OCI-LY7 (cell line): Measurements from ENCODE around the gene SMIM7. TPM values are rescaled to one million over a fixed set of nuclear protein-coding genes. Genes with fewer than 3 reads are reported as not detected.

Source experiments
- BruUV-seq: library from RNA; stranded (reverse); fragments of 400-500 nt; replicated peaks from 2 replicates; lab custom pipeline; 2021; lab: Mats Ljungman, UMichigan
- CTCF ChIA-PET: fragments of 300-600 bp; sonication (Branson Sonifier 250); formaldehyde crosslinking; loops from one replicate; lab custom pipeline; 2022; ENCODE audit warnings: antibody characterized with exemption; ENCODE audit not compliant: unreplicated experiment; lab: Charles Lee
- POLR2A ChIA-PET: fragments of 300-600 bp; sonication (Branson Sonifier 250); formaldehyde crosslinking; loops from one replicate; lab custom pipeline; 2022; ENCODE audit warnings: antibody characterized with exemption; lab: Charles Lee
- DNase-seq: peaks from one replicate; pipeline ENCODE4 v3.0.0-alpha.2; 2015; ENCODE audit warnings: low spot score
- H2AFZ ChIP-seq: fragments of 200-600 bp; sonication (generic), shearing (Covaris generic); 2 replicates; pipeline ENCODE4 v1.6.1; 2014; ENCODE audit warnings: mild to moderate bottlenecking, antibody characterized with exemption, low read length, moderate library complexity
- H3K27ac ChIP-seq: fragments of 200-600 bp; sonication (generic); 2 replicates; pipeline ENCODE4 v1.5.1; 2014; ENCODE audit warnings: mixed run types, low read depth, mild to moderate bottlenecking, moderate library complexity, low read length, inconsistent platforms; ENCODE audit not compliant: poor library complexity, severe bottlenecking
- H3K36me3 ChIP-seq: fragments of 200-600 bp; sonication (generic); 2 replicates; pipeline ENCODE4 v1.6.1; 2014; ENCODE audit warnings: mild to moderate bottlenecking, antibody characterized with exemption, low read length, moderate library complexity, mixed read lengths; ENCODE audit not compliant: insufficient read depth
- H3K4me1 ChIP-seq: fragments of 200-600 bp; sonication (generic); 2 replicates; pipeline ENCODE4 v1.5.1; 2014; ENCODE audit warnings: mild to moderate bottlenecking, low read length; ENCODE audit not compliant: insufficient read depth, poor library complexity, severe bottlenecking
- H3K4me2 ChIP-seq: fragments of 200-600 bp; sonication (generic); 2 replicates; pipeline ENCODE4 v1.6.1; 2014; ENCODE audit warnings: mild to moderate bottlenecking, low read length
- H3K4me3 ChIP-seq: fragments of 200-600 bp; sonication (generic); 2 replicates; pipeline ENCODE4 v1.5.1; 2014; ENCODE audit warnings: mild to moderate bottlenecking, low read depth, low read length; ENCODE audit not compliant: poor library complexity, severe bottlenecking
- H3K79me2 ChIP-seq: fragments of 200-600 bp; sonication (generic); 2 replicates; pipeline ENCODE4 v1.6.1; 2016; ENCODE audit warnings: low read depth, mild to moderate bottlenecking, low read length, moderate library complexity, mixed read lengths; ENCODE audit not compliant: insufficient read depth
- H3K9me2 ChIP-seq: fragments of 200-600 bp; sonication (generic); 2 replicates; pipeline ENCODE4 v1.6.1; 2016; ENCODE audit warnings: mild to moderate bottlenecking, low read length, mixed read lengths; ENCODE audit not compliant: insufficient read depth
- H3K9me3 ChIP-seq: fragments of 200-600 bp; sonication (generic); 2 replicates; pipeline ENCODE4 v1.6.1; 2014; ENCODE audit warnings: mild to moderate bottlenecking, mixed run types, low read length, mixed read lengths
- H4K20me1 ChIP-seq: fragments of 200-600 bp; sonication (generic); 2 replicates; pipeline ENCODE4 v1.6.1; 2014; ENCODE audit warnings: mild to moderate bottlenecking, antibody characterized with exemption, low read length, moderate library complexity, mixed read lengths; ENCODE audit not compliant: insufficient read depth
- EZH2phosphoT487 ChIP-seq: fragments of 200-600 bp; sonication (generic); IDR thresholded peaks from 2 replicates; pipeline ENCODE4 v1.6.1; 2018; ENCODE audit warnings: low read depth, borderline replicate concordance, mild to moderate bottlenecking, mixed run types, antibody characterized with exemption, low read length, moderate library complexity, mixed read lengths
- intact Hi-C: fragments of 100-400 bp; cut with micrococcal nuclease; formaldehyde crosslinking; loops from one replicate; pipeline ENCODE4 v1.10.0; 2022; ENCODE audit not compliant: unreplicated experiment
- total RNA-seq, 2 experiments: library from RNA; depleted of rRNA in 1 of 2; stranded (reverse); fragments of >200 nt in 1 of 2; shearing (Covaris generic) in 1 of 2; gene quantifications; 2 replicates each; pipeline ENCODE4 v1.2.3, GENCODE V29; 2014 to 2022
- TF ChIP-seq, protein P1 (sequence below): fragments of 200-600 bp; sonication (generic); conservative IDR thresholded peaks from 2 replicates; pipeline ENCODE4 v1.5.1; 2014; ENCODE audit warnings: mild to moderate bottlenecking, antibody characterized with exemption, low read length, moderate library complexity, mixed read lengths

SMIM7 gene
- total RNA-seq, 2 experiments from 2014 or later = 87.0 to 96.3 TPM

DNA sequence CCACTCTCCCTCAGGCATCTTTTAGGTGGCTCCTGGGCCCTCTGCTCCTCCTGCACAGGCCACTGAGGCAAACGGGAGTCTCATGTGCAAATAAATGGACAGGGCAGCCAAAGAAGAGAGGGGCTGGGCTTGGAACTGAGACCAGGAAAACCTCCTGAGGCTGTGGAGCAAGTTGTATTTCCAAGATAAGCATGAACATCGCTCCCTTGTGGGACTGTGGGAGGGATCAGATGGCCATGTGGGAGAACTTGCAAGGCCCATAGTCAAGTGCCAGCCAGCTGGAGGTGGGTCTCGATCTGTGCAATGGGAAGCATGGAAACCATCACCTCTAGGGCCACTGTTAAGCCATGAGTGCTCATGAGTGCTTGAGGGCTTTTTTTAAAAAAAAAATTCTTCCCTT, 56.9 kb downstream of the SMIM7 start:
- no peak overlapping the region for H3K4me2 ChIP-seq
- no peak overlapping the region for H3K27ac ChIP-seq
- peaks cover 30% of the 10 kb centered on the region; the same call in 1 of the 2 replicates for H4K20me1 ChIP-seq
- peaks cover 99% of the 10 kb centered on the region for H3K79me2 ChIP-seq
- H3K4me3 ChIP-seq = no peak overlapping the region
- CTCF ChIA-PET = no interaction called here
- peaks cover 35% of the 10 kb centered on the region for H3K36me3 ChIP-seq
- no peaks in the 10 kb centered on the region for H3K9me2 ChIP-seq
- H2AFZ ChIP-seq = no peak overlapping the region
- POLR2A ChIA-PET = no interaction called here
- intact Hi-C loops = no loop called here
- TF ChIP-seq EZH2phosphoT487 = no peak
- TF ChIP-seq, protein P1, sequence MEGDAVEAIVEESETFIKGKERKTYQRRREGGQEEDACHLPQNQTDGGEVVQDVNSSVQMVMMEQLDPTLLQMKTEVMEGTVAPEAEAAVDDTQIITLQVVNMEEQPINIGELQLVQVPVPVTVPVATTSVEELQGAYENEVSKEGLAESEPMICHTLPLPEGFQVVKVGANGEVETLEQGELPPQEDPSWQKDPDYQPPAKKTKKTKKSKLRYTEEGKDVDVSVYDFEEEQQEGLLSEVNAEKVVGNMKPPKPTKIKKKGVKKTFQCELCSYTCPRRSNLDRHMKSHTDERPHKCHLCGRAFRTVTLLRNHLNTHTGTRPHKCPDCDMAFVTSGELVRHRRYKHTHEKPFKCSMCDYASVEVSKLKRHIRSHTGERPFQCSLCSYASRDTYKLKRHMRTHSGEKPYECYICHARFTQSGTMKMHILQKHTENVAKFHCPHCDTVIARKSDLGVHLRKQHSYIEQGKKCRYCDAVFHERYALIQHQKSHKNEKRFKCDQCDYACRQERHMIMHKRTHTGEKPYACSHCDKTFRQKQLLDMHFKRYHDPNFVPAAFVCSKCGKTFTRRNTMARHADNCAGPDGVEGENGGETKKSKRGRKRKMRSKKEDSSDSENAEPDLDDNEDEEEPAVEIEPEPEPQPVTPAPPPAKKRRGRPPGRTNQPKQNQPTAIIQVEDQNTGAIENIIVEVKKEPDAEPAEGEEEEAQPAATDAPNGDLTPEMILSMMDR = no peak
- DNase-seq = no peak
- no TSS peak for BruUV-seq
- no peaks in the 10 kb centered on the region for H3K9me3 ChIP-seq
- H3K4me1 ChIP-seq = peaks cover 50% of the 10 kb centered on the region

DNA sequence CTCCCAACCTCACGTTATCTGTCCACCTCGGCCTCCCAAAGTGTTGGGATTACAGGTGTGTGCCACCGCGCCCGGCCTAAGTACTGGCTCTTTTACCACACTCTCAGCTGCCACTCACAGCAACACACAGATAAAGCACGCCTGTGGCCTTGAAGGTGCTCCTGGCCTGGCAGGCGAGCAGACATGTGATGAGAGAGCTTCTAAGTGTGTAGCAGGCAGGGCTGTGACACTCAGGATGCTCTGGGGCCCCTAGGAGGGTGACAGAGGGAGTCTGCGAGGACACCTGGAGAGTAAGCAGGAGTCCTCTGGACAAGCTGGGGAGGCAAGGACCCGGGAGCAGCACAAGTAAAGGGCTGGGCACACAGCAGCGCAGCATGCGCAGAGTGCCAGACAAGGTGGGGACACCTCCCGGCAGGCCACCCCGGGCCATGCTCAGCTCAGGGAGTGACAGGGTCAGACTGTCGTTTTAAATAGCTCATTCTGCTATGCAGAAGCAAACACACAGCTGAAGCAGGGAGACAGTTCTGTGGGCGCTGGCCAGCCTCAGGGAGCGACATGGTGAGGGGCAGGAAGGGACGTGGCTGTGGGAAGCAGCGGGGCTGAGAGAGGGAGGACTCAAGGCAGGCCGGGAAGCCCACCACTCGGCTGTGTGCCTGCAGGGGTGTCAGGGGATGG, 58.4 kb downstream of the SMIM7 start:
- intact Hi-C loops = no loop called here
- Histone ChIP-seq H3K36me3 (peaks cover 26% of the 10 kb centered on the region), H3K9me3 (no peaks in the 10 kb centered on the region), H3K4me1 (peaks cover 41% of the 10 kb centered on the region), H2AFZ (no peak overlapping the region), H3K4me3 (no peak overlapping the region), H3K4me2 (no peak overlapping the region), H3K27ac (no peak overlapping the region), H4K20me1 (peaks cover 40% of the 10 kb centered on the region), H3K9me2 (no peaks in the 10 kb centered on the region), H3K79me2 (peaks cover 93% of the 10 kb centered on the region)
- no TSS peak for BruUV-seq
- CTCF ChIA-PET = no interaction called here
- TF ChIP-seq EZH2phosphoT487 = no peak
- TF ChIP-seq, protein P1 = no peak
- POLR2A ChIA-PET = interaction anchor here (0.7 kb wide), 1 partner anchor 15 kb away, joined by 3 read pairs; no protein-coding TSS in a partner anchor
- no peak for DNase-seq

DNA sequence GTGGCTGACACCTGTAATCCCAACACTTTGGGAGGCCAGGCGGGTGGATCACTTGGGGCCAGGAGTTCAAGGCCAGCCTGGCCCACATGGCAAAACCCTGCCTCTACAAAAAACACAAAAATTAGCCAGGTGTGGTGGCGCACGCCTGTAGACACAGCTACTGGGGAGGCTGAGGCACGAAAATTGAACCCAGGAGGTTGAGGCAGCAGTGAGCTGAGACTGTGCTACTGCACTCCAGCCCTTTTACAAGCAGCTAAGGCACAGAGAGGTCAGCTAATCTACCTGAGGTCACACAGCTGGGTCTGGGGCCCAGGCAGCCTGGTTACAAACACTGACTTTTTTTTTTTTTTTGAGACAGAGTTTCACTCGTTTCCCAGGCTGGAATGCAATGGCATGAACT, 59.1 kb downstream of the SMIM7 start:
- intact Hi-C loops = no loop called here
- no peak overlapping the region for H3K4me2 ChIP-seq
- TF ChIP-seq, protein P1 = no peak
- TF ChIP-seq EZH2phosphoT487 = no peak
- no peaks in the 10 kb centered on the region for H3K9me3 ChIP-seq
- CTCF ChIA-PET = no interaction called here
- H3K4me3 ChIP-seq = no peak overlapping the region
- H2AFZ ChIP-seq = no peak overlapping the region
- no peak for DNase-seq
- H3K79me2 ChIP-seq = peaks cover 93% of the 10 kb centered on the region
- POLR2A ChIA-PET = interaction anchor here (0.7 kb wide), 1 partner anchor 14 kb away, joined by 3 read pairs; no protein-coding TSS in a partner anchor
- peaks cover 41% of the 10 kb centered on the region for H3K4me1 ChIP-seq
- peaks cover 24% of the 10 kb centered on the region for H3K36me3 ChIP-seq
- H3K27ac ChIP-seq = no peak overlapping the region
- peaks cover 40% of the 10 kb centered on the region for H4K20me1 ChIP-seq
- no TSS peak for BruUV-seq
- H3K9me2 ChIP-seq = no peaks in the 10 kb centered on the region
